ENCODE data around the gene RAPGEF3.

The RAPGEF3 gene

GRCh38 chr12:47789712-47790489, 31.2 kb upstream of the RAPGEF3 start:
- TF ChIP-seq CTCF (IDR thresholded peaks at IDR 0.05; ENCODE audit: low read depth, low read length) = no peak
- DNase-seq (ENCODE audit: extremely low read depth, low read depth) = no peak

GRCh38 chr12:47789141-47789540, 30.5 kb upstream of the RAPGEF3 start:
- DNase-seq (ENCODE audit: extremely low read depth, low read depth) = no peak
- no peak for TF ChIP-seq CTCF (IDR thresholded peaks at IDR 0.05; ENCODE audit: low read depth, low read length)

GRCh38 chr12:47787596-47788319, 29.1 kb upstream of the RAPGEF3 start:
- TF ChIP-seq CTCF (IDR thresholded peaks at IDR 0.05; ENCODE audit: low read depth, low read length) = no peak
- no peak for DNase-seq (ENCODE audit: extremely low read depth, low read depth)

- no peak for DNase-seq (ENCODE audit: extremely low read depth, low read depth)
Measured at GRCh38 chr12:47786662-47787280, 28.1 kb upstream of the RAPGEF3 start.

DNA sequence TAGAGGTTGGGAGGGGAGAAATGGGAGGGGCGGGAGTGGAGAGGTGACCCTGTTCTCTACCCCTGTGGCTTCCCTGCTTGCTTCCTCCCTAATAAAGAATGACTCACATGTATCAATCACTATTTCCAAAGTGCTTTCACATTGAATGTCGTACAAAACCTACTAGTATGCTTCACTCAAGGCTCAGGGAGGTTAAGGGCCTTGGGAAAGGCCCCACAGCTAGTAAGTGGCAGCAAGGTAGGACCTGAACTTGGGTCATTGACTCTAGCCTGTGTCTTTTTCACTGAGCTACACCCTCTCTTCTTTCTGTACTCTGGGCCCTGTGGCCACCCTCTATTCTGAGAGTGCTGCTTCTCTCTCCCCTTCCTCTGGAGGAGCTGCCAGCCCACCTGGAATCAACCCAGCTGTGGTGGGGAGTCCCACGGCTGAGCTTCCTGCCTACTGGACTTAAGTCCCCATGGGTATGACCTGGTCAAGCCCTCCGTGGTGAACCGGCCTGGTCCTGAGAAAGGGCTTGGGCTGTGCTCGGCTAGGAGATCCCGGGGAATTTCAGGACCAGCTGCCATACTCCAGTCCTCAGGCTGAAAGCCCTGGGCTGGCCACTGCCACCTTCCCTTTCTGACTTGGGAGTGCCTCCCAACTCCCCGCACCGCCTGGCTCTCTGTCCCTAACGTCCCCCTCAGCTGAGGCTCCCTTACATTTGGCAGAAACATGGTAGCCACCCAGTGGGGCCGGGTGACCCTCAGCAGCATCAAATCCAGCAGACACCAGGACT, 27.4 kb upstream of the RAPGEF3 start:
- TF ChIP-seq CTCF (IDR thresholded peaks at IDR 0.05; ENCODE audit: low read depth, low read length) = no peak
- DNase-seq (ENCODE audit: extremely low read depth, low read depth) = no peak

More at GRCh38 chr12:47786662-47787280, 28.1 kb upstream of the RAPGEF3 start:
- no peak for TF ChIP-seq CTCF (IDR thresholded peaks at IDR 0.05; ENCODE audit: low read depth, low read length)

DNA sequence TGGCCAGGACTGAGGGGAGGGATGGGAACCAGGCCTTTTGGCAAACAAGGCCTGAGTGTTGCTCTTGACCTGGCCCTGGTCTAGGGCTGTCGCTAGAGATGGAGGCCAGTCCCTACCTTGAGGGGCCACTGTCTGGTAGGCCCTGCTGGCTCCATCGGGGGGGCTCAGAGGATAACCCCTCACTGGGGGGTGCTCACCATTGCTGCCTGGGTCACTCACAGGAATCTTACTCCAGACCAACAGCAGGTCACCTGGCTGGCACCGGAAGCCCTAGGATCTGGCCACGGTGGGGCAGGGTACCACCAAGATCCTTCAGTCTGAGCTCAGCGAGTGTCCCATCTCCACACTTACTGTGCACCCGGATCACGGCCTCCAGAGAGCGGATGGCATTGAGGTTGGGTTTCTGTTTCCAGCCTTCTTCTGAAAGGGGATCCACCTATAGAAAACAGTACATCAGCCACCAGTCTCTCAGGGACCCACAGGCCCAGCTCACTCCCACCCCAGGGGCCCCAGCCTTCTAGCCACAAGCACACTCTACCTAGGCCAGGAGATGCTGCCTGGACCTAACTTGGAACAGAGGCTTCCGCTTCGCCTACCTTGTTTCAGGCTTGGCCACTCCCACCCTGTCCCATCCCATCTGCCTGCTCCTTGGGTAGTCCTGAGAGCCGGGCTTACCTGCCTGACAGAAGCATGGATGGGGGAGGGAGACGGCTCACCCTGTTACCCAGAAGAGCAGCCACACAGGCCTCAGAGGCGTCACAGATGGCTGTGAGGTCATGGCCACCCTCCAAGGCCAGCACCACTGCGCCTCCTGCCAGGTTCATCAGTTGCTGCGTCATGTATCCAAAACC, 26.6 kb upstream of the RAPGEF3 start:
- TF ChIP-seq CTCF (IDR thresholded peaks at IDR 0.05; ENCODE audit: low read depth, low read length) = no peak
- DNase-seq (ENCODE audit: extremely low read depth, low read depth) = no peak
